ENCODE data around the gene TSACC.
"Not testable (repeated sequence)": the region's sequence is repeated elsewhere in the genome, so short reads cannot be mapped to it uniquely, and the experiment has no call there.

- not testable (repeated sequence) for TF ChIP-seq CTCF, POLR2A (IDR thresholded peaks at IDR 0.05)
These were observed 7.7 kb downstream of the TSACC start for GRCh38 chr1:156346035-156346434.
